ENCODE measurements around the gene TTYH2. TPM values are rescaled to one million over a fixed set of nuclear protein-coding genes. Genes with fewer than 3 reads are reported as not detected.

The TTYH2 gene
- total and polyA plus RNA-seq, 10 donors, result 2.7 to 22.7 (median 17.7) TPM

GRCh38 chr17:74228306-74228978 is 15.1 kb downstream of the TTYH2 start:
- Histone ChIP-seq H3K9me3 (no peaks in the 10 kb centered on the region), H3K4me1 (peaks cover 3 to 37% (median 22%) of the 10 kb centered on the region in 6 donors), H3K27ac (no peak overlapping the region), H3K4me3 (no peak overlapping the region), H3K27me3 (replicated peaks in 1 of 7) (no peaks in the 10 kb centered on the region), H3K36me3 (peaks cover 0 to 36% (median 0%) of the 10 kb centered on the region in 6 donors)
- DNase-seq, result no peak
- TF ChIP-seq POLR2AphosphoS5 (IDR thresholded peaks at IDR 0.05) (no peak), POLR2A (IDR thresholded peaks at IDR 0.05) (no peak), CTCF (IDR thresholded peaks at IDR 0.05 in 8 of 11, conservative IDR thresholded peaks at IDR 0.05 in 3 of 11) (no peak)
- WGBS, 5 donors, result 76 to 89% (median 84%) methylated on average over 5 of the region's 5 CpGs
- intact Hi-C loops (cut with DNase I; ENCODE audit: low total_unique reads), result no loop called here

- no peaks in the 10 kb centered on the region for H3K9me3 ChIP-seq
- H3K4me3 ChIP-seq, result no peak overlapping the region
- no peak for TF ChIP-seq CTCF (IDR thresholded peaks at IDR 0.05 in 8 of 11, conservative IDR thresholded peaks at IDR 0.05 in 3 of 11)
- no peak for TF ChIP-seq POLR2AphosphoS5 (IDR thresholded peaks at IDR 0.05)
- TF ChIP-seq POLR2A (IDR thresholded peaks at IDR 0.05), result no peak
- H3K27me3 ChIP-seq (replicated peaks in 1 of 7), result no peaks in the 10 kb centered on the region
- H3K27ac ChIP-seq, result no peak overlapping the region
- intact Hi-C loops (cut with DNase I; ENCODE audit: low total_unique reads), result no loop called here
- H3K4me1 ChIP-seq, result peaks cover 6 to 56% (median 37%) of the 10 kb centered on the region in 6 donors
- peaks cover 0 to 22% (median 0%) of the 10 kb centered on the region in 6 donors for H3K36me3 ChIP-seq
- no peak for DNase-seq
- WGBS, 5 donors, result 94 to 96% (median 95%) methylated on average over 14 to 16 of the region's 16 CpGs
Measured at GRCh38 chr17:74230896-74231295, 17.5 kb downstream of the TTYH2 start.

GRCh38 chr17:74231928-74232907 is 18.8 kb downstream of the TTYH2 start:
- peak overlapping the region in 7 of 8 donors; percentile 30 to 79 (median 68) for H3K27ac ChIP-seq
- no peaks in the 10 kb centered on the region for H3K27me3 ChIP-seq (replicated peaks in 1 of 7)
- intact Hi-C loops (cut with DNase I; ENCODE audit: low total_unique reads), result no loop called here
- H3K4me3 ChIP-seq, result no peak overlapping the region
- DNase-seq, result no peak
- peaks cover 6 to 52% (median 35%) of the 10 kb centered on the region in 6 donors for H3K4me1 ChIP-seq
- peaks cover 0 to 23% (median 0%) of the 10 kb centered on the region in 6 donors for H3K36me3 ChIP-seq
- H3K9me3 ChIP-seq, result no peaks in the 10 kb centered on the region
- TF ChIP-seq CTCF (IDR thresholded peaks at IDR 0.05 in 8 of 11, conservative IDR thresholded peaks at IDR 0.05 in 3 of 11), result no peak
- TF ChIP-seq POLR2A (IDR thresholded peaks at IDR 0.05), result no peak
- TF ChIP-seq POLR2AphosphoS5 (IDR thresholded peaks at IDR 0.05), result peak; percentile 16 to 66 (median 19)
- 60 to 81% (median 73%) methylated on average over 15 to 17 of the region's 17 CpGs for WGBS, 5 donors
